OCI-LY1 (cell line): Measurements from ENCODE around the gene CRACDL.
A peak's percentile ranks its signal among the peaks of the same experiment; 100 is the strongest.

ENCODE experiments used
- H2AFZ ChIP-seq: fragments of 200-600 bp; sonication (generic), shearing (Covaris generic); 2 replicates; pipeline ENCODE4 v1.6.0; 2014; ENCODE audit warnings: antibody characterized with exemption, mild to moderate bottlenecking, low read length
- H3F3A ChIP-seq: fragments of 200-600 bp; sonication (generic), shearing (Covaris generic); 2 replicates; pipeline ENCODE4 v1.6.0; 2014; ENCODE audit warnings: mild to moderate bottlenecking, antibody characterized with exemption, low read length, moderate library complexity; ENCODE audit not compliant: insufficient read depth
- H3K27ac ChIP-seq: fragments of 200-600 bp; sonication (generic); 2 replicates; pipeline ENCODE4 v1.5.1; 2014; ENCODE audit warnings: low read length, mixed run types, mild to moderate bottlenecking, low read depth; ENCODE audit not compliant: poor library complexity, severe bottlenecking
- H3K27me3 ChIP-seq: fragments of 200-600 bp; sonication (generic); 2 replicates; pipeline ENCODE4 v1.6.0; 2014; ENCODE audit warnings: antibody characterized with exemption, mild to moderate bottlenecking, low read length, moderate library complexity; ENCODE audit not compliant: insufficient read depth
- H3K36me3 ChIP-seq: fragments of 200-600 bp; sonication (generic); 2 replicates; pipeline ENCODE4 v1.6.1; 2014; ENCODE audit warnings: mild to moderate bottlenecking, antibody characterized with exemption, low read length, moderate library complexity, mixed read lengths; ENCODE audit not compliant: insufficient read depth
- H3K4me1 ChIP-seq: fragments of 200-600 bp; sonication (generic); 2 replicates; pipeline ENCODE4 v1.5.1; 2014; ENCODE audit warnings: mild to moderate bottlenecking, low read length, moderate library complexity; ENCODE audit not compliant: insufficient read depth, severe bottlenecking
- H3K4me2 ChIP-seq: fragments of 200-600 bp; sonication (generic), shearing (Covaris generic); 2 replicates; pipeline ENCODE4 v1.6.1; 2014; ENCODE audit warnings: low read length
- H3K4me3 ChIP-seq: fragments of 200-600 bp; sonication (generic); 2 replicates; pipeline ENCODE4 v1.5.1; 2014; ENCODE audit warnings: low read length, low read depth, mild to moderate bottlenecking, mixed read lengths; ENCODE audit not compliant: poor library complexity, severe bottlenecking
- H3K79me2 ChIP-seq: fragments of 200-600 bp; shearing (Covaris generic); 2 replicates; pipeline ENCODE4 v1.6.1; 2016; ENCODE audit warnings: mixed run types, low read length, mixed read lengths; ENCODE audit not compliant: insufficient read depth
- H3K9ac ChIP-seq: fragments of 200-600 bp; sonication (generic), shearing (Covaris generic); 2 replicates; pipeline ENCODE4 v1.6.1; 2014; ENCODE audit warnings: mild to moderate bottlenecking, low read length, mixed read lengths
- H3K9me2 ChIP-seq: fragments of 200-600 bp; sonication (generic), shearing (Covaris generic); 2 replicates; pipeline ENCODE4 v1.6.1; 2014; ENCODE audit warnings: low read depth, mild to moderate bottlenecking, low read length, mixed read lengths
- H3K9me3 ChIP-seq: fragments of 200-600 bp; shearing (Covaris generic); 2 replicates; pipeline ENCODE4 v1.6.1; 2014; ENCODE audit warnings: low read length, mixed read lengths
- H4K20me1 ChIP-seq: fragments of 200-600 bp; sonication (generic), shearing (Covaris generic); 2 replicates; pipeline ENCODE4 v1.6.0; 2016; ENCODE audit warnings: mild to moderate bottlenecking, low read length; ENCODE audit not compliant: insufficient read depth
- EZH2 ChIP-seq: fragments of 200-600 bp; sonication (generic), shearing (Covaris generic); IDR thresholded peaks from 2 replicates; pipeline ENCODE4 v1.8.0; 2017; ENCODE audit warnings: borderline replicate concordance, mixed run types, mild to moderate bottlenecking, antibody characterized with exemption, low read length, moderate library complexity, mixed read lengths
- TF ChIP-seq, protein P1 (sequence below): fragments of 200-600 bp; sonication (generic), shearing (Covaris generic); IDR thresholded peaks from 2 replicates; pipeline ENCODE4 v1.5.1; 2017; ENCODE audit warnings: mild to moderate bottlenecking, antibody characterized with exemption, low read length, moderate library complexity, mixed read lengths

Gene CRACDL

DNA sequence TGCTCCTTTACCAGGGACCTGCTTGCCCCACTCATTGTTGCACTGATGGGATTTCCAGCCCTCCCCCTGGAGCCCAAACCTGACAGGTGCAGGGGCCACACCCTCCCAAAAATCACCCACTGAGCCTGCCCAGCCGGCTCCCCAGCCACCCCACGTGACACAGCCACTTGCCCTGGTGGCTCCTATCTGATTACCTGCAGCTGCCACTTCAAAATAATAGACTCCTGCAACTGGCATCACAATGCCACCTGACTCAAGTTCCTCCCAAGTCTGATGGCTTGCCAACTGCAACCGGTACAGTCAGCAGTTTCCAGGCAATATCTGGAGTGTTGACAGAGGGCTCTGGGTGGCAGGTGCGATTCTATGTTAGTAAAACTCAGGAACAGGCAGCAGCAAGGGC lies 66.2 kb downstream of the CRACDL start:
- H3K4me3 ChIP-seq: no peak overlapping the region
- no peaks in the 10 kb centered on the region for H3F3A ChIP-seq
- H3K4me1 ChIP-seq: peaks cover 10% of the 10 kb centered on the region
- H3K9ac ChIP-seq: no peak overlapping the region
- H4K20me1 ChIP-seq: no peaks in the 10 kb centered on the region
- H3K27me3 ChIP-seq: no peaks in the 10 kb centered on the region
- H3K27ac ChIP-seq: no peak overlapping the region
- H3K4me2 ChIP-seq: peak overlapping the region; percentile 38; the same call in 1 of the 2 replicates
- no peaks in the 10 kb centered on the region for H3K9me3 ChIP-seq
- no peaks in the 10 kb centered on the region for H3K36me3 ChIP-seq
- H2AFZ ChIP-seq: no peak overlapping the region
- TF ChIP-seq EZH2: no peak
- TF ChIP-seq, protein P1, sequence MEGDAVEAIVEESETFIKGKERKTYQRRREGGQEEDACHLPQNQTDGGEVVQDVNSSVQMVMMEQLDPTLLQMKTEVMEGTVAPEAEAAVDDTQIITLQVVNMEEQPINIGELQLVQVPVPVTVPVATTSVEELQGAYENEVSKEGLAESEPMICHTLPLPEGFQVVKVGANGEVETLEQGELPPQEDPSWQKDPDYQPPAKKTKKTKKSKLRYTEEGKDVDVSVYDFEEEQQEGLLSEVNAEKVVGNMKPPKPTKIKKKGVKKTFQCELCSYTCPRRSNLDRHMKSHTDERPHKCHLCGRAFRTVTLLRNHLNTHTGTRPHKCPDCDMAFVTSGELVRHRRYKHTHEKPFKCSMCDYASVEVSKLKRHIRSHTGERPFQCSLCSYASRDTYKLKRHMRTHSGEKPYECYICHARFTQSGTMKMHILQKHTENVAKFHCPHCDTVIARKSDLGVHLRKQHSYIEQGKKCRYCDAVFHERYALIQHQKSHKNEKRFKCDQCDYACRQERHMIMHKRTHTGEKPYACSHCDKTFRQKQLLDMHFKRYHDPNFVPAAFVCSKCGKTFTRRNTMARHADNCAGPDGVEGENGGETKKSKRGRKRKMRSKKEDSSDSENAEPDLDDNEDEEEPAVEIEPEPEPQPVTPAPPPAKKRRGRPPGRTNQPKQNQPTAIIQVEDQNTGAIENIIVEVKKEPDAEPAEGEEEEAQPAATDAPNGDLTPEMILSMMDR: no peak
- H3K79me2 ChIP-seq: no peaks in the 10 kb centered on the region
- no peaks in the 10 kb centered on the region for H3K9me2 ChIP-seq

GRCh38 chr2:98869272-98869641 lies 66.8 kb downstream of the CRACDL start:
- TF ChIP-seq EZH2: no peak
- TF ChIP-seq, protein P1: no peak
- no peaks in the 10 kb centered on the region for H3K79me2 ChIP-seq
- peaks cover 10% of the 10 kb centered on the region for H3K4me1 ChIP-seq
- H3K9me2 ChIP-seq: no peaks in the 10 kb centered on the region
- H3K9ac ChIP-seq: no peak overlapping the region
- no peaks in the 10 kb centered on the region for H4K20me1 ChIP-seq
- no peak overlapping the region for H3K4me3 ChIP-seq
- H3K27me3 ChIP-seq: no peaks in the 10 kb centered on the region
- H3K9me3 ChIP-seq: no peaks in the 10 kb centered on the region
- no peaks in the 10 kb centered on the region for H3K36me3 ChIP-seq
- H2AFZ ChIP-seq: no peak overlapping the region
- peak overlapping the region; percentile 38; the same call in 1 of the 2 replicates for H3K4me2 ChIP-seq
- no peak overlapping the region for H3K27ac ChIP-seq
- H3F3A ChIP-seq: no peaks in the 10 kb centered on the region

- no peaks in the 10 kb centered on the region for H3K27me3 ChIP-seq
- no peak overlapping the region for H3K9ac ChIP-seq
- H3K4me1 ChIP-seq: peaks cover 10% of the 10 kb centered on the region
- no peaks in the 10 kb centered on the region for H3F3A ChIP-seq
- H3K4me2 ChIP-seq: no peak overlapping the region; the same call in 1 of the 2 replicates
- no peaks in the 10 kb centered on the region for H3K9me3 ChIP-seq
- H3K9me2 ChIP-seq: no peaks in the 10 kb centered on the region
- no peak overlapping the region; the same call in 1 of the 2 replicates for H2AFZ ChIP-seq
- H3K36me3 ChIP-seq: no peaks in the 10 kb centered on the region
- no peak overlapping the region for H3K4me3 ChIP-seq
- H3K79me2 ChIP-seq: no peaks in the 10 kb centered on the region
- no peak overlapping the region for H3K27ac ChIP-seq
- no peak for TF ChIP-seq EZH2
- TF ChIP-seq, protein P1: no peak
- H4K20me1 ChIP-seq: no peaks in the 10 kb centered on the region
Measured at GRCh38 chr2:98868548-98869271, 67.3 kb downstream of the CRACDL start.
